Choroid plexus epithelial cell (primary cell): ENCODE data around the gene RBMS1.

ENCODE experiments used
- DNase-seq: peaks from one replicate; pipeline ENCODE4 v3.0.0-alpha.2; 2010; ENCODE audit warnings: low read depth
- H3K4me3 ChIP-seq: 2 replicates; pipeline ENCODE4 v1.5.1; 2011; ENCODE audit warnings: low read depth, mild to moderate bottlenecking, control low read depth, low read length, moderate library complexity
- TF ChIP-seq, protein P1 (sequence below): conservative IDR thresholded peaks from 2 replicates; pipeline ENCODE4 v1.5.1; 2011; ENCODE audit warnings: low read depth, mild to moderate bottlenecking, control low read depth, inconsistent platforms, low read length, moderate library complexity

The RBMS1 gene

GRCh38 chr2:160224060-160224459, 269.5 kb downstream of the RBMS1 start:
- no peak overlapping the region for H3K4me3 ChIP-seq
- DNase-seq = peak; percentile 96
- TF ChIP-seq, protein P1, sequence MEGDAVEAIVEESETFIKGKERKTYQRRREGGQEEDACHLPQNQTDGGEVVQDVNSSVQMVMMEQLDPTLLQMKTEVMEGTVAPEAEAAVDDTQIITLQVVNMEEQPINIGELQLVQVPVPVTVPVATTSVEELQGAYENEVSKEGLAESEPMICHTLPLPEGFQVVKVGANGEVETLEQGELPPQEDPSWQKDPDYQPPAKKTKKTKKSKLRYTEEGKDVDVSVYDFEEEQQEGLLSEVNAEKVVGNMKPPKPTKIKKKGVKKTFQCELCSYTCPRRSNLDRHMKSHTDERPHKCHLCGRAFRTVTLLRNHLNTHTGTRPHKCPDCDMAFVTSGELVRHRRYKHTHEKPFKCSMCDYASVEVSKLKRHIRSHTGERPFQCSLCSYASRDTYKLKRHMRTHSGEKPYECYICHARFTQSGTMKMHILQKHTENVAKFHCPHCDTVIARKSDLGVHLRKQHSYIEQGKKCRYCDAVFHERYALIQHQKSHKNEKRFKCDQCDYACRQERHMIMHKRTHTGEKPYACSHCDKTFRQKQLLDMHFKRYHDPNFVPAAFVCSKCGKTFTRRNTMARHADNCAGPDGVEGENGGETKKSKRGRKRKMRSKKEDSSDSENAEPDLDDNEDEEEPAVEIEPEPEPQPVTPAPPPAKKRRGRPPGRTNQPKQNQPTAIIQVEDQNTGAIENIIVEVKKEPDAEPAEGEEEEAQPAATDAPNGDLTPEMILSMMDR = no peak

- H3K4me3 ChIP-seq = no peak overlapping the region
- DNase-seq = no peak
- TF ChIP-seq, protein P1 = no peak
Observed at GRCh38 chr2:160223560-160223959, 270.0 kb downstream of the RBMS1 start.

GRCh38 chr2:160222546-160223283, 270.9 kb downstream of the RBMS1 start:
- TF ChIP-seq, protein P1 = no peak
- no peak overlapping the region for H3K4me3 ChIP-seq
- no peak for DNase-seq
